IMR-90 (cell line): ENCODE measurements around the gene SLC23A2. TPM values are rescaled to one million over a fixed set of nuclear protein-coding genes. Genes with fewer than 3 reads are reported as not detected.
"Not testable (repeated sequence)": the region's sequence is repeated elsewhere in the genome, so short reads cannot be mapped to it uniquely, and the experiment has no call there.

Source experiments
- ATAC-seq: fragments of 200-7000 bp; cut with Tn5 transposase; 2 replicates; pipeline ENCODE4 v1.9.1; 2020; ENCODE audit warnings: low read depth, mild to moderate bottlenecking, moderate library complexity
- BruUV-seq: library from RNA; stranded (reverse); fragments of 400-500 nt; replicated peaks from 2 replicates; lab custom pipeline; 2021; lab: Mats Ljungman, UMichigan
- CTCF ChIA-PET: fragments of 300-600 bp; formaldehyde crosslinking; extraction: SDS; loops from one replicate; lab custom pipeline; 2021; ENCODE audit warnings: antibody characterized with exemption; lab: Yijun Ruan, JAX
- POLR2A ChIA-PET: fragments of 300-600 bp; sonication (Branson Sonifier 250); formaldehyde crosslinking; loops from one replicate; lab custom pipeline; 2022; ENCODE audit warnings: antibody characterized with exemption; ENCODE audit not compliant: unreplicated experiment; lab: Charles Lee
- DNase-seq: peaks from one replicate; pipeline ENCODE4 v3.0.0; 2013
- H2AFZ ChIP-seq: replicated peaks from 2 replicates; pipeline ENCODE3; 2013; ENCODE audit warnings: low read length, mild to moderate bottlenecking; ENCODE audit not compliant: poor library complexity
- H2AK5ac ChIP-seq: 2 replicates; pipeline ENCODE4 v1.6.1; 2013; ENCODE audit warnings: low read depth, low read length, inconsistent platforms
- H2AK9ac ChIP-seq: replicated peaks from 2 replicates; pipeline ENCODE3; 2013; ENCODE audit warnings: mild to moderate bottlenecking, low read depth, low read length, moderate library complexity; ENCODE audit not compliant: poor library complexity
- H2BK120ac ChIP-seq: 2 replicates; pipeline ENCODE4 v1.6.1; 2013; ENCODE audit warnings: low read depth, low read length, inconsistent platforms
- H2BK15ac ChIP-seq: 3 replicates; pipeline ENCODE4 v1.6.1; 2013; ENCODE audit warnings: low read depth, low read length, inconsistent platforms
- H2BK20ac ChIP-seq: 2 replicates; pipeline ENCODE4 v1.6.1; 2013; ENCODE audit warnings: low read depth, mild to moderate bottlenecking, inconsistent platforms, low read length, moderate library complexity
- H2BK5ac ChIP-seq: 2 replicates; pipeline ENCODE4 v1.6.1; 2013; ENCODE audit warnings: mild to moderate bottlenecking, low read depth, low read length, inconsistent platforms; ENCODE audit not compliant: poor library complexity, severe bottlenecking
- H3K14ac ChIP-seq: replicated peaks from 2 replicates; pipeline ENCODE4 v1.6.1; 2013; ENCODE audit warnings: low read depth, low read length, inconsistent platforms
- H3K18ac ChIP-seq: 2 replicates; pipeline ENCODE4 v1.6.1; 2013; ENCODE audit warnings: low read depth, low read length, control low read depth
- H3K23ac ChIP-seq: 2 replicates; pipeline ENCODE4 v1.6.1; 2013; ENCODE audit warnings: low read depth, low read length, inconsistent platforms
- H3K27ac ChIP-seq: 2 replicates; pipeline ENCODE4 v1.5.1; 2013; ENCODE audit warnings: mild to moderate bottlenecking, control low read depth, low read length; ENCODE audit not compliant: insufficient read depth
- H3K27me3 ChIP-seq: 2 replicates; pipeline ENCODE4 v1.6.1; 2013; ENCODE audit warnings: low read length; ENCODE audit not compliant: control insufficient read depth, insufficient read depth
- H3K36me3 ChIP-seq: 2 replicates; pipeline ENCODE4 v1.6.1; 2013; ENCODE audit warnings: low read length, mixed read lengths; ENCODE audit not compliant: control insufficient read depth, insufficient read depth
- H3K4ac ChIP-seq: 2 replicates; pipeline ENCODE4 v1.6.1; 2013; ENCODE audit warnings: low read depth, low read length, inconsistent platforms
- H3K4me1 ChIP-seq: 2 replicates; pipeline ENCODE4 v1.6.1; 2013; ENCODE audit warnings: low read length, mixed read lengths; ENCODE audit not compliant: control insufficient read depth, insufficient read depth
- H3K4me2 ChIP-seq: 2 replicates; pipeline ENCODE4 v1.6.1; 2013; ENCODE audit warnings: low read depth, mild to moderate bottlenecking, control low read depth, low read length, moderate library complexity
- H3K4me3 ChIP-seq: 2 replicates; pipeline ENCODE4 v1.5.1; 2013; ENCODE audit warnings: low read depth, mild to moderate bottlenecking, control low read depth, low read length, moderate library complexity; ENCODE audit not compliant: insufficient read depth
- H3K56ac ChIP-seq: 2 replicates; pipeline ENCODE4 v1.6.1; 2013; ENCODE audit warnings: low read length, inconsistent platforms; ENCODE audit not compliant: insufficient read depth; ENCODE audit errors: extremely low read depth
- H3K79me1 ChIP-seq, 2 experiments: 2 replicates each; pipeline ENCODE4 v1.6.1; 2013; ENCODE audit warnings: low read length in 2 of 2, inconsistent platforms in 1 of 2, low read depth in 1 of 2
- H3K9ac ChIP-seq: 2 replicates; pipeline ENCODE4 v1.6.1; 2013; ENCODE audit warnings: low read depth, low read length, control low read depth
- H3K9me1 ChIP-seq: 2 replicates; pipeline ENCODE4 v1.6.1; 2013; ENCODE audit warnings: low read length, inconsistent platforms; ENCODE audit not compliant: insufficient read depth
- H3K9me3 ChIP-seq: 2 replicates; pipeline ENCODE4 v1.6.1; 2013; ENCODE audit warnings: low read length; ENCODE audit not compliant: control insufficient read depth, insufficient read depth
- H4K20me1 ChIP-seq: 2 replicates; pipeline ENCODE4 v1.6.1; 2013; ENCODE audit warnings: low read length, inconsistent platforms; ENCODE audit not compliant: insufficient read depth
- H4K5ac ChIP-seq: 2 replicates; pipeline ENCODE4 v1.6.1; 2013; ENCODE audit warnings: mild to moderate bottlenecking, low read depth, low read length, control low read depth
- H4K8ac ChIP-seq, 2 experiments: 2 replicates each; pipeline ENCODE4 v1.6.1; 2013; ENCODE audit warnings: low read depth in 2 of 2, low read length in 2 of 2, control low read depth in 1 of 2, inconsistent platforms in 1 of 2
- H4K91ac ChIP-seq: 2 replicates; pipeline ENCODE4 v1.6.1; 2013; ENCODE audit warnings: low read depth, low read length, inconsistent platforms; ENCODE audit not compliant: insufficient read depth
- WGBS, 2 experiments: methylation state at CpG; one replicate each; pipeline versions ENCODE4 v1.1.5 to v1.1.7; 2013; ENCODE audit warnings: missing lambda C conversion rate in 2 of 2; ENCODE audit not compliant: insufficient read length in 1 of 2; ENCODE audit errors: extremely low coverage in 2 of 2; 5-methylcytosine and 5-hydroxymethylcytosine counted together
- dilution Hi-C: fragments of 300-500 bp; cut with HindIII; formaldehyde crosslinking; loops from one replicate; pipeline ENCODE4 v1.14.3; 2018; ENCODE audit warnings: low sequenced_read_pairs; ENCODE audit not compliant: unreplicated experiment
- in situ Hi-C: fragments of 300-500 bp; cut with MboI; formaldehyde crosslinking; loops from 3 replicates; pipeline ENCODE4 v1.14.3; 2019; ENCODE audit warnings: low sequenced_read_pairs, inconsistent platforms, mixed read lengths
- intact Hi-C: fragments of 100-400 bp; cut with micrococcal nuclease; formaldehyde crosslinking; loops from 2 replicates; pipeline ENCODE4 v1.10.0; 2022
- polyA plus RNA-seq, 3 experiments: library from polyadenylated mRNA; depleted of rRNA; stranded (reverse); fragments of >200 nt; gene quantifications; 2 replicates each; pipeline ENCODE4 v1.2.3, GENCODE V29; 2012; ENCODE audit warnings: low replicate concordance in 1 of 3
- total RNA-seq: library from RNA; depleted of rRNA; stranded (reverse); fragments of >200 nt; gene quantifications from 2 replicates; pipeline ENCODE4 v1.2.3, GENCODE V29; 2012

The SLC23A2 gene
- total and polyA plus RNA-seq, 2 of the 4 experiments (the other 2 are of a cell fraction): 10.2 to 14.4 TPM

GRCh38 chr20:5004825-5005224 lies 3.5 kb upstream of the SLC23A2 start:
- BruUV-seq, ATAC-seq: not testable (repeated sequence)

More at GRCh38 chr20:5004825-5005224, 3.5 kb upstream of the SLC23A2 start:
- H2BK15ac ChIP-seq, H3K56ac ChIP-seq, H3K9me3 ChIP-seq, H3K4ac ChIP-seq, H4K8ac ChIP-seq, H3K4me3 ChIP-seq, H3K79me1 ChIP-seq, H3K23ac ChIP-seq, intact Hi-C loops, H2BK20ac ChIP-seq, H2AK5ac ChIP-seq, H2BK120ac ChIP-seq, H3K27me3 ChIP-seq, H4K91ac ChIP-seq, H3K36me3 ChIP-seq, DNase-seq, H4K5ac ChIP-seq, H3K4me2 ChIP-seq, H3K18ac ChIP-seq, dilution Hi-C loops, H4K20me1 ChIP-seq, H2BK5ac ChIP-seq, in situ Hi-C loops, H3K9me1 ChIP-seq, H2AFZ ChIP-seq, H2AK9ac ChIP-seq, H3K14ac ChIP-seq, H3K4me1 ChIP-seq, H3K9ac ChIP-seq, H3K27ac ChIP-seq: not testable (repeated sequence)
- ChIA-PET CTCF (interaction anchor here (0.6 kb wide), 1 partner anchor 18 kb away, joined by 3 read pairs; no protein-coding TSS in a partner anchor), POLR2A (interaction anchor here (0.6 kb wide), 1 partner anchor 24 kb away, joined by 4 read pairs; no protein-coding TSS in a partner anchor)
- no CpG with 5 or more reads among the region's 8 CpGs for WGBS, 2 experiments
